Panc1 (cell line): ENCODE measurements around the gene CCDC180. TPM values are rescaled to one million over a fixed set of nuclear protein-coding genes. Genes with fewer than 3 reads are reported as not detected.

Source experiments
- ATAC-seq: fragments of 200-7000 bp; cut with Tn5 transposase; 2 replicates; pipeline ENCODE4 v1.9.1; 2020; ENCODE audit warnings: mild to moderate bottlenecking, moderate library complexity
- BruUV-seq: library from RNA; stranded (reverse); fragments of 400-500 nt; replicated peaks from 2 replicates; lab custom pipeline; 2021; lab: Mats Ljungman, UMichigan
- CTCF ChIA-PET: fragments of 300-600 bp; sonication (Branson Sonifier 250); formaldehyde crosslinking; loops from one replicate; lab custom pipeline; 2022; ENCODE audit warnings: antibody characterized with exemption; lab: Charles Lee
- POLR2A ChIA-PET: fragments of 300-600 bp; sonication (Branson Sonifier 250); formaldehyde crosslinking; loops from one replicate; lab custom pipeline; 2022; ENCODE audit warnings: antibody characterized with exemption; lab: Charles Lee
- DNase-seq: peaks from one replicate; pipeline ENCODE4 v3.0.0-alpha.2; 2010; ENCODE audit warnings: low read depth, low spot score
- H3K27ac ChIP-seq: 2 replicates; pipeline ENCODE4 v1.5.1; 2011; ENCODE audit warnings: mild to moderate bottlenecking, low read length, inconsistent platforms
- H3K27me3 ChIP-seq: fragments of 200-500 bp; sonication (Bioruptor generic); 2 replicates; pipeline ENCODE4 v1.6.0; 2014; ENCODE audit warnings: low read length, inconsistent platforms; ENCODE audit not compliant: control insufficient read depth, insufficient read depth
- H3K36me3 ChIP-seq: fragments of 200-500 bp; sonication (Bioruptor generic); 2 replicates; pipeline ENCODE4 v1.5.1; 2014; ENCODE audit warnings: inconsistent platforms, mild to moderate bottlenecking, low read length, moderate library complexity; ENCODE audit not compliant: control insufficient read depth, insufficient read depth
- H3K4me1 ChIP-seq: 2 replicates; pipeline ENCODE4 v1.5.1; 2011; ENCODE audit warnings: inconsistent platforms, mild to moderate bottlenecking, low read length, moderate library complexity; ENCODE audit not compliant: control insufficient read depth, insufficient read depth
- H3K4me3 ChIP-seq, 2 experiments: 2 replicates each; pipeline ENCODE4 v1.5.1; 2011 to 2012; ENCODE audit warnings: low read depth in 2 of 2, low read length in 2 of 2, mild to moderate bottlenecking in 2 of 2, inconsistent platforms in 1 of 2, moderate library complexity in 1 of 2
- H3K9me3 ChIP-seq: fragments of 200-500 bp; sonication (Bioruptor generic); 2 replicates; pipeline ENCODE4 v1.5.1; 2014; ENCODE audit warnings: low read depth, mild to moderate bottlenecking, inconsistent platforms, low read length, moderate library complexity; ENCODE audit not compliant: control insufficient read depth, insufficient read depth
- CTCF ChIP-seq: fragments of 450-650 bp; IDR thresholded peaks from 2 replicates; pipeline ENCODE4 v1.5.1; 2017; ENCODE audit warnings: mild to moderate bottlenecking
- POLR2AphosphoS5 ChIP-seq: IDR thresholded peaks from 2 replicates; pipeline ENCODE4 v1.6.1; 2012; ENCODE audit warnings: mild to moderate bottlenecking, low read depth, low read length, moderate library complexity
- REST ChIP-seq, 2 experiments: IDR thresholded peaks; 2 replicates each; pipeline ENCODE4 v1.6.1; 2011 to 2012; ENCODE audit warnings: low read depth in 2 of 2, control low read depth in 1 of 2, low read length in 1 of 2, mild to moderate bottlenecking in 1 of 2, moderate library complexity in 1 of 2; ENCODE audit not compliant: insufficient read depth in 1 of 2
- SIN3A ChIP-seq: IDR thresholded peaks from 2 replicates; pipeline ENCODE4 v1.6.1; 2012; ENCODE audit warnings: low read depth, mild to moderate bottlenecking, low read length, moderate library complexity, borderline replicate concordance; ENCODE audit not compliant: insufficient read depth
- TCF7L2 ChIP-seq: IDR thresholded peaks from 2 replicates; pipeline ENCODE4 v1.6.1; 2011; ENCODE audit warnings: mild to moderate bottlenecking, low read depth, low read length, inconsistent platforms
- in situ Hi-C: cut with HindIII; loops from 2 replicates; pipeline ENCODE4 v1.10.0; 2016; ENCODE audit warnings: low sequenced_read_pairs, low pct_unique_long_range_greater_than_20kb
- intact Hi-C: fragments of 100-400 bp; cut with micrococcal nuclease; formaldehyde crosslinking; loops from one replicate; pipeline ENCODE4 v1.10.0; 2022; ENCODE audit not compliant: unreplicated experiment
- total RNA-seq: library from RNA; stranded (reverse); gene quantifications from one replicate; pipeline ENCODE4 v1.2.1, GENCODE V29; 2021; ENCODE audit not compliant: unreplicated experiment

Gene CCDC180
- total RNA-seq, 1 experiment from 2014 or later, result 2.9 TPM

DNA sequence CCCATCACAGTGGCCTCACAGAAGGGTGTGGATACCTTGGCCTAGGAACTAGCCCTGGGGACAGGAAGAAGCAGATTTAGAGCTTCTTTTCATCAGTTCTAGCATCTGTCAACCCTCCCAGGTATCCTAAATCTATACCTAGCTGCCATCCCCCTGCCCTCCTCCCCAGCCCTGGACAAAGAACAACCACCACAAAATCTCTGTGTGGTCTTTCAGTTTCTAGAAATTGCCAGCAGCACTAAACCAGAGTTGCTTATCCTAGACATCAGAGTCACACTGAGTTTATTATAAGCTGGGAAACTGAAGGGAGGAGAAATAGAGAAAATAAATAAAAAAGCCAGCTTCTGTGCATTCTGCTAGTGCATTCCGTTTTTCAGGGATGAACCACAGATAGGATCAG is 14.6 kb downstream of the CCDC180 start:
- H3K4me3 ChIP-seq, result no peak overlapping the region
- BruUV-seq, result no TSS peak
- DNase-seq (no peak), ATAC-seq (no peak)
- H3K27me3 ChIP-seq, result no peaks in the 10 kb centered on the region
- no peak overlapping the region for H3K27ac ChIP-seq
- in situ Hi-C loops (no loop called here), intact Hi-C loops (no loop called here)
- H3K9me3 ChIP-seq, result no peaks in the 10 kb centered on the region
- TF ChIP-seq SIN3A (no peak), CTCF (no peak), TCF7L2 (no peak), POLR2AphosphoS5 (no peak), REST (IDR thresholded peaks at IDR 0.05; ENCODE audit: insufficient read depth in 1 of 2, low read depth in 2 of 2, low read length in 1 of 2) (no peak)
- POLR2A ChIA-PET, result no interaction called here
- no peaks in the 10 kb centered on the region for H3K4me1 ChIP-seq
- H3K36me3 ChIP-seq, result no peaks in the 10 kb centered on the region
- CTCF ChIA-PET, result no interaction called here

- no peaks in the 10 kb centered on the region for H3K9me3 ChIP-seq
- no peak overlapping the region for H3K27ac ChIP-seq
- no peak for TF ChIP-seq TCF7L2
- TF ChIP-seq REST (IDR thresholded peaks at IDR 0.05; ENCODE audit: insufficient read depth in 1 of 2, low read depth in 2 of 2, low read length in 1 of 2), result no peak
- no peak for TF ChIP-seq POLR2AphosphoS5
- no peak for TF ChIP-seq CTCF
- TF ChIP-seq SIN3A, result no peak
- ChIA-PET POLR2A (no interaction called here), CTCF (no interaction called here)
- in situ Hi-C loops, result no loop called here
- H3K36me3 ChIP-seq, result no peaks in the 10 kb centered on the region
- H3K27me3 ChIP-seq, result no peaks in the 10 kb centered on the region
- no peak for DNase-seq
- H3K4me1 ChIP-seq, result no peaks in the 10 kb centered on the region
- no TSS peak for BruUV-seq
- no peak overlapping the region for H3K4me3 ChIP-seq
- intact Hi-C loops, result no loop called here
- ATAC-seq, result no peak
These were observed 17.5 kb downstream of the CCDC180 start for GRCh38 chr9:97324954-97325353.
